ENCODE data around the gene PRDM1. TPM values are rescaled to one million over a fixed set of nuclear protein-coding genes. Genes with fewer than 3 reads are reported as not detected.

The PRDM1 gene
- 1.2 and 2.0 TPM in 2 replicates for total RNA-seq

DNA sequence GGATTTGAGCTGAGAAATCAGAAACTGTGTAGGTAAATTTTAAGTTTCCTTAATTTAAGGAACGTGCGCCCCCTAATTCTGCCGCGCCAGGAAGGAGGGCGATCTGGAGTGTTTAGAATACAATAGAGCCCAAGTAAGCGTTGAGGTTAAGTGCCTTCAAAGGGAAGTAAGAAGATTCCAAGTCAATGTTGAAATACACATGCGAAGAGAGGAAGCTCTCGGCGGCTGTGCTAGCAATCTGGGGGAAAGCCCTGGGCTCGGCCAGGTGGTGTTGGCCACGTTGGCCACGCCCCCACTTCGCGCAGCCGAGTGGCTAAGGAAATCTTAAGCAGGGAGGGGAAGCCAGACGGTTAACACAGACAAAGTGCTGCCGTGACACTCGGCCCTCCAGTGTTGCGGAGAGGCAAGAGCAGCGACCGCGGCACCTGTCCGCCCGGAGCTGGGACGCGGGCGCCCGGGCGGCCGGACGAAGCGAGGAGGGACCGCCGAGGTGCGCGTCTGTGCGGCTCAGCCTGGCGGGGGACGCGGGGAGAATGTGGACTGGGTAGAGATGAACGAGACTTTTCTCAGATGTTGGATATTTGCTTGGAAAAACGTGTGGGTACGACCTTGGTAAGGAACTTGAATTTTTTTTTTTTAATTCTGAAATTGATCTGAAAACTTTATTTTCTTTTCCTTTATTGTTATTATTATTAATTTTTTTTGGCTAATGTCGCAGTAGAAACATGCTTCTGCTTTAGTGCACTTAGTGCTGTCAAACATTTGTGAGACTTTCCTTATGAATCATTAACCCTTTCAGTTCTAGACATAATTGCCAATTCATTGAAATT, at the start of gene PRDM1:
Gene PRDM1, plus strand, starts transcription at position 353 of the 830 bp plus-strand sequence. Its CDS starts 218 bp downstream, at position 571.

Other genes with a start within 250 kb of the PRDM1 start
- gene ATG5, start 239.4 kb downstream of the PRDM1 start, total RNA-seq, result 47.8 and 51.3 TPM in 2 replicates